Glutamatergic neuron (in vitro differentiated cells): ENCODE measurements around the gene CBR1. TPM values are rescaled to one million over a fixed set of nuclear protein-coding genes. Genes with fewer than 3 reads are reported as not detected.
A peak's percentile ranks its signal among the peaks of the same experiment; 100 is the strongest.

Source experiments
- DNase-seq: peaks from one replicate; pipeline ENCODE4 v3.0.0; 2022
- H3K27ac Mint-ChIP-seq: one replicate; pipeline ENCODE4 v1.8.0; 2020; ENCODE audit warnings: mild to moderate bottlenecking, mixed read lengths, inconsistent platforms; ENCODE audit not compliant: unreplicated experiment
- H3K27me3 Mint-ChIP-seq: one replicate; pipeline ENCODE4 v1.8.0; 2020; ENCODE audit warnings: mild to moderate bottlenecking, moderate library complexity, mixed read lengths, inconsistent platforms; ENCODE audit not compliant: unreplicated experiment
- H3K36me3 Mint-ChIP-seq: one replicate; pipeline ENCODE4 v1.8.0; 2020; ENCODE audit warnings: mild to moderate bottlenecking, mixed read lengths, inconsistent platforms; ENCODE audit not compliant: unreplicated experiment
- H3K4me1 Mint-ChIP-seq: one replicate; pipeline ENCODE4 v1.8.0; 2020; ENCODE audit warnings: mild to moderate bottlenecking, low read depth, mixed read lengths, inconsistent platforms; ENCODE audit not compliant: unreplicated experiment
- H3K4me3 Mint-ChIP-seq: one replicate; pipeline ENCODE4 v1.8.0; 2020; ENCODE audit warnings: mild to moderate bottlenecking, mixed read lengths, inconsistent platforms; ENCODE audit not compliant: unreplicated experiment
- H3K9me3 Mint-ChIP-seq: one replicate; pipeline ENCODE4 v1.8.0; 2020; ENCODE audit warnings: mild to moderate bottlenecking, moderate library complexity, mixed read lengths, inconsistent platforms; ENCODE audit not compliant: unreplicated experiment
- CTCF ChIP-seq: fragments of 200-600 bp; sonication (generic); IDR thresholded peaks from one replicate; pipeline ENCODE4 v1.5.0; 2021; ENCODE audit not compliant: partially characterized antibody, unreplicated experiment
- total RNA-seq: library from RNA; stranded (reverse); fragmentation: NEBNext Ultra II Directional; extraction: Animal tissue kit (Norgen Biotek cat#: 25700); gene quantifications from one replicate; pipeline ENCODE4 v1.2.1, GENCODE V29; 2021; ENCODE audit not compliant: unreplicated experiment

The CBR1 gene
- total RNA-seq, 1 donor from 2014 or later = 18.2 TPM

- Mint-ChIP-seq H3K36me3 (no peaks in the 10 kb centered on the region), H3K27ac (no peak overlapping the region), H3K27me3 (peaks cover 3% of the 10 kb centered on the region), H3K4me3 (peak overlapping the region; percentile 78), H3K4me1 (peaks cover 15% of the 10 kb centered on the region), H3K9me3 (peaks cover 2% of the 10 kb centered on the region)
- no peak for TF ChIP-seq CTCF
- DNase-seq = no peak
Observed at GRCh38 chr21:36105327-36105842, 35.6 kb downstream of the CBR1 start.

GRCh38 chr21:36109868-36110267 lies 40.0 kb downstream of the CBR1 start:
- Mint-ChIP-seq H3K4me1 (peaks cover 10% of the 10 kb centered on the region), H3K27ac (no peak overlapping the region), H3K36me3 (no peaks in the 10 kb centered on the region), H3K9me3 (peaks cover 2% of the 10 kb centered on the region), H3K27me3 (peaks cover 4% of the 10 kb centered on the region), H3K4me3 (no peak overlapping the region)
- no peak for DNase-seq
- TF ChIP-seq CTCF = no peak

- H3K4me1 Mint-ChIP-seq = peaks cover 7% of the 10 kb centered on the region
- no peaks in the 10 kb centered on the region for H3K36me3 Mint-ChIP-seq
- DNase-seq = no peak
- no peak overlapping the region for H3K4me3 Mint-ChIP-seq
- H3K27me3 Mint-ChIP-seq = peaks cover 4% of the 10 kb centered on the region
- no peak overlapping the region for H3K27ac Mint-ChIP-seq
- peaks cover 3% of the 10 kb centered on the region for H3K9me3 Mint-ChIP-seq
- no peak for TF ChIP-seq CTCF
Observed at GRCh38 chr21:36111238-36111637, 41.4 kb downstream of the CBR1 start.

GRCh38 chr21:36113647-36114428 lies 44.0 kb downstream of the CBR1 start:
- H3K4me1 Mint-ChIP-seq = peaks cover 5% of the 10 kb centered on the region
- H3K27me3 Mint-ChIP-seq = peaks cover 2% of the 10 kb centered on the region
- H3K9me3 Mint-ChIP-seq = peaks cover 1% of the 10 kb centered on the region
- TF ChIP-seq CTCF = no peak
- H3K27ac Mint-ChIP-seq = no peak overlapping the region
- H3K4me3 Mint-ChIP-seq = no peak overlapping the region
- DNase-seq = no peak
- no peaks in the 10 kb centered on the region for H3K36me3 Mint-ChIP-seq

- no peaks in the 10 kb centered on the region for H3K36me3 Mint-ChIP-seq
- peaks cover 1% of the 10 kb centered on the region for H3K9me3 Mint-ChIP-seq
- H3K27ac Mint-ChIP-seq = no peak overlapping the region
- TF ChIP-seq CTCF = no peak
- no peak for DNase-seq
- H3K4me3 Mint-ChIP-seq = no peak overlapping the region
- H3K27me3 Mint-ChIP-seq = peaks cover 3% of the 10 kb centered on the region
- no peaks in the 10 kb centered on the region for H3K4me1 Mint-ChIP-seq
Observed at GRCh38 chr21:36115138-36115730, 45.4 kb downstream of the CBR1 start.
